HCT116 (cell line): Measurements from ENCODE around the gene NOP14. TPM values are rescaled to one million over a fixed set of nuclear protein-coding genes. Genes with fewer than 3 reads are reported as not detected.

ENCODE experiments used
- EGR1 ChIP-seq: IDR thresholded peaks from 2 replicates; pipeline ENCODE4 v1.6.1; 2012; ENCODE audit warnings: low read depth
- FOSL1 ChIP-seq: IDR thresholded peaks from 2 replicates; pipeline ENCODE4 v1.6.1; 2012; ENCODE audit warnings: low read depth
- POLR2A ChIP-seq: IDR thresholded peaks from 2 replicates; pipeline ENCODE4 v1.7.0; 2011; ENCODE audit warnings: borderline replicate concordance; ENCODE audit not compliant: insufficient read depth, insufficient read length; ENCODE audit errors: extremely low read depth
- SP1 ChIP-seq: IDR thresholded peaks from 2 replicates; pipeline ENCODE4 v1.6.1; 2012; ENCODE audit warnings: low read depth
- SRF ChIP-seq: IDR thresholded peaks from 2 replicates; pipeline ENCODE4 v1.6.1; 2012; ENCODE audit warnings: low read depth
- total RNA-seq: library from RNA; stranded (reverse); gene quantifications from one replicate; pipeline ENCODE4 v1.2.1, GENCODE V29; 2021; ENCODE audit not compliant: unreplicated experiment
- TF ChIP-seq, protein P1 (sequence below): IDR thresholded peaks from 2 replicates; pipeline ENCODE4 v1.6.1; 2011; ENCODE audit warnings: mild to moderate bottlenecking, low read length, moderate library complexity; ENCODE audit not compliant: insufficient replicate concordance; ENCODE audit errors: extremely low read depth
- TF ChIP-seq, protein P2 (sequence below), 3 experiments: fragments of 200-600 bp in 1 of 3; sonication (generic) in 1 of 3; IDR thresholded peaks in 2 of 3; conservative IDR thresholded peaks in 1 of 3; 2 replicates each; pipeline ENCODE4 v1.5.1; 2012 to 2017; ENCODE audit warnings: low read depth in 2 of 3, low read length in 2 of 3, antibody characterized with exemption in 1 of 3, borderline replicate concordance in 1 of 3, control low read depth in 1 of 3, mild to moderate bottlenecking in 1 of 3, mixed read lengths in 1 of 3, mixed run types in 1 of 3, moderate library complexity in 1 of 3; ENCODE audit not compliant: insufficient read depth in 1 of 3
- TF ChIP-seq, protein P3 (sequence below): IDR thresholded peaks from 2 replicates; pipeline ENCODE4 v1.6.1; 2012
- TF ChIP-seq, protein P4 (sequence below): IDR thresholded peaks from 2 replicates; pipeline ENCODE4 v1.6.1; 2012

The NOP14 gene
- total RNA-seq, 1 experiment from 2014 or later, result 67.3 TPM

- TF ChIP-seq, protein P1, sequence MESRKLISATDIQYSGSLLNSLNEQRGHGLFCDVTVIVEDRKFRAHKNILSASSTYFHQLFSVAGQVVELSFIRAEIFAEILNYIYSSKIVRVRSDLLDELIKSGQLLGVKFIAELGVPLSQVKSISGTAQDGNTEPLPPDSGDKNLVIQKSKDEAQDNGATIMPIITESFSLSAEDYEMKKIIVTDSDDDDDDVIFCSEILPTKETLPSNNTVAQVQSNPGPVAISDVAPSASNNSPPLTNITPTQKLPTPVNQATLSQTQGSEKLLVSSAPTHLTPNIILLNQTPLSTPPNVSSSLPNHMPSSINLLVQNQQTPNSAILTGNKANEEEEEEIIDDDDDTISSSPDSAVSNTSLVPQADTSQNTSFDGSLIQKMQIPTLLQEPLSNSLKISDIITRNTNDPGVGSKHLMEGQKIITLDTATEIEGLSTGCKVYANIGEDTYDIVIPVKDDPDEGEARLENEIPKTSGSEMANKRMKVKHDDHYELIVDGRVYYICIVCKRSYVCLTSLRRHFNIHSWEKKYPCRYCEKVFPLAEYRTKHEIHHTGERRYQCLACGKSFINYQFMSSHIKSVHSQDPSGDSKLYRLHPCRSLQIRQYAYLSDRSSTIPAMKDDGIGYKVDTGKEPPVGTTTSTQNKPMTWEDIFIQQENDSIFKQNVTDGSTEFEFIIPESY, result no peak
- no peak for TF ChIP-seq FOSL1
- TF ChIP-seq, protein P2, sequence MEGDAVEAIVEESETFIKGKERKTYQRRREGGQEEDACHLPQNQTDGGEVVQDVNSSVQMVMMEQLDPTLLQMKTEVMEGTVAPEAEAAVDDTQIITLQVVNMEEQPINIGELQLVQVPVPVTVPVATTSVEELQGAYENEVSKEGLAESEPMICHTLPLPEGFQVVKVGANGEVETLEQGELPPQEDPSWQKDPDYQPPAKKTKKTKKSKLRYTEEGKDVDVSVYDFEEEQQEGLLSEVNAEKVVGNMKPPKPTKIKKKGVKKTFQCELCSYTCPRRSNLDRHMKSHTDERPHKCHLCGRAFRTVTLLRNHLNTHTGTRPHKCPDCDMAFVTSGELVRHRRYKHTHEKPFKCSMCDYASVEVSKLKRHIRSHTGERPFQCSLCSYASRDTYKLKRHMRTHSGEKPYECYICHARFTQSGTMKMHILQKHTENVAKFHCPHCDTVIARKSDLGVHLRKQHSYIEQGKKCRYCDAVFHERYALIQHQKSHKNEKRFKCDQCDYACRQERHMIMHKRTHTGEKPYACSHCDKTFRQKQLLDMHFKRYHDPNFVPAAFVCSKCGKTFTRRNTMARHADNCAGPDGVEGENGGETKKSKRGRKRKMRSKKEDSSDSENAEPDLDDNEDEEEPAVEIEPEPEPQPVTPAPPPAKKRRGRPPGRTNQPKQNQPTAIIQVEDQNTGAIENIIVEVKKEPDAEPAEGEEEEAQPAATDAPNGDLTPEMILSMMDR (IDR thresholded peaks at IDR 0.05 in 2 of 3, conservative IDR thresholded peaks at IDR 0.05 in 1 of 3; ENCODE audit: borderline replicate concordance in 1 of 3, insufficient read depth in 1 of 3, low read depth in 2 of 3, low read length in 2 of 3), result no peak
- TF ChIP-seq POLR2A, result no peak
- TF ChIP-seq, protein P3, sequence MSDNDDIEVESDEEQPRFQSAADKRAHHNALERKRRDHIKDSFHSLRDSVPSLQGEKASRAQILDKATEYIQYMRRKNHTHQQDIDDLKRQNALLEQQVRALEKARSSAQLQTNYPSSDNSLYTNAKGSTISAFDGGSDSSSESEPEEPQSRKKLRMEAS, result no peak
- no peak for TF ChIP-seq SRF
- TF ChIP-seq EGR1, result no peak
- TF ChIP-seq, protein P4, sequence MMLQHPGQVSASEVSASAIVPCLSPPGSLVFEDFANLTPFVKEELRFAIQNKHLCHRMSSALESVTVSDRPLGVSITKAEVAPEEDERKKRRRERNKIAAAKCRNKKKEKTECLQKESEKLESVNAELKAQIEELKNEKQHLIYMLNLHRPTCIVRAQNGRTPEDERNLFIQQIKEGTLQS, result no peak
- TF ChIP-seq SP1, result no peak
Observed at GRCh38 chr4:2953496-2953895, 9.7 kb downstream of the NOP14 start (continued).
